Measurements from ENCODE around the gene GRIA3. TPM values are rescaled to one million over a fixed set of nuclear protein-coding genes. Genes with fewer than 3 reads are reported as not detected.

GRIA3 gene
- total and polyA plus RNA-seq, 2 donors (not counting 1 experiment from before 2014, with no cell fraction given) = 0.52 to 2.3 TPM

- Histone ChIP-seq H3K27ac (ENCODE audit: insufficient read depth, low read length) (no peak overlapping the region), H3K9ac (ENCODE audit: insufficient read depth, low read length) (no peak overlapping the region), H3K36me3 (ENCODE audit: control insufficient read depth, insufficient read depth, low read length) (no peaks in the 10 kb centered on the region), H3K4me1 (ENCODE audit: control insufficient read depth, extremely low read depth, insufficient read depth, low read length) (no peaks in the 10 kb centered on the region), H3K79me2 (ENCODE audit: control insufficient read depth, insufficient read depth, low read length) (no peaks in the 10 kb centered on the region), H3K9me3 (ENCODE audit: control insufficient read depth, insufficient read depth, low read depth, low read length) (no peaks in the 10 kb centered on the region), H4K20me1 (ENCODE audit: control insufficient read depth, extremely low read depth, insufficient read depth, low read length) (no peaks in the 10 kb centered on the region), H2AFZ (ENCODE audit: low read length) (no peak overlapping the region), H3K4me2 (ENCODE audit: extremely low read depth, insufficient read depth, low read length) (no peak overlapping the region), H3K4me3 (replicated peaks in 1 of 4; ENCODE audit: control extremely low read depth in 1 of 4, insufficient read depth in 1 of 4, low read depth in 3 of 4, low read length in 4 of 4) (no peak overlapping the region), H3K27me3 (ENCODE audit: control insufficient read depth, insufficient read depth, low read length) (no peaks in the 10 kb centered on the region)
- TF ChIP-seq CTCF (conservative IDR thresholded peaks at IDR 0.05 in 1 of 2, IDR thresholded peaks at IDR 0.05 in 1 of 2; ENCODE audit: low read depth in 1 of 2, low read length in 2 of 2) (no peak), EZH2 (IDR thresholded peaks at IDR 0.05; ENCODE audit: low read length, missing control alignments) (no peak)
- peak in 1 of 2 donors; percentile 3 for DNase-seq (ENCODE audit: low read depth in 2 of 2)
Observed at GRCh38 chrX:123476611-123477219, 292.6 kb downstream of the GRIA3 start.

- DNase-seq (ENCODE audit: low read depth in 2 of 2) = no peak
- no peaks in the 10 kb centered on the region for H3K79me2 ChIP-seq (ENCODE audit: control insufficient read depth, insufficient read depth, low read length)
- no peaks in the 10 kb centered on the region for H3K9me3 ChIP-seq (ENCODE audit: control insufficient read depth, insufficient read depth, low read depth, low read length)
- no peak overlapping the region for H3K4me2 ChIP-seq (ENCODE audit: extremely low read depth, insufficient read depth, low read length)
- H2AFZ ChIP-seq (ENCODE audit: low read length) = no peak overlapping the region
- H3K27ac ChIP-seq (ENCODE audit: insufficient read depth, low read length) = no peak overlapping the region
- no peaks in the 10 kb centered on the region for H3K36me3 ChIP-seq (ENCODE audit: control insufficient read depth, insufficient read depth, low read length)
- H4K20me1 ChIP-seq (ENCODE audit: control insufficient read depth, extremely low read depth, insufficient read depth, low read length) = no peaks in the 10 kb centered on the region
- H3K4me1 ChIP-seq (ENCODE audit: control insufficient read depth, extremely low read depth, insufficient read depth, low read length) = no peaks in the 10 kb centered on the region
- no peak overlapping the region for H3K4me3 ChIP-seq (replicated peaks in 1 of 4; ENCODE audit: control extremely low read depth in 1 of 4, insufficient read depth in 1 of 4, low read depth in 3 of 4, low read length in 4 of 4)
- H3K27me3 ChIP-seq (ENCODE audit: control insufficient read depth, insufficient read depth, low read length) = no peaks in the 10 kb centered on the region
- no peak overlapping the region for H3K9ac ChIP-seq (ENCODE audit: insufficient read depth, low read length)
- no peak for TF ChIP-seq CTCF (conservative IDR thresholded peaks at IDR 0.05 in 1 of 2, IDR thresholded peaks at IDR 0.05 in 1 of 2; ENCODE audit: low read depth in 1 of 2, low read length in 2 of 2)
- TF ChIP-seq EZH2 (IDR thresholded peaks at IDR 0.05; ENCODE audit: low read length, missing control alignments) = no peak
Observed at GRCh38 chrX:123477673-123478072, 293.6 kb downstream of the GRIA3 start.

- H3K27ac ChIP-seq (ENCODE audit: insufficient read depth, low read length) = no peak overlapping the region
Observed at GRCh38 chrX:123481913-123482851, 298.1 kb downstream of the GRIA3 start.

More at GRCh38 chrX:123481913-123482851, 298.1 kb downstream of the GRIA3 start:
- Histone ChIP-seq H3K79me2 (ENCODE audit: control insufficient read depth, insufficient read depth, low read length) (no peaks in the 10 kb centered on the region), H3K9ac (ENCODE audit: insufficient read depth, low read length) (no peak overlapping the region), H3K4me2 (ENCODE audit: extremely low read depth, insufficient read depth, low read length) (peak overlapping the region; percentile 13), H2AFZ (ENCODE audit: low read length) (no peak overlapping the region), H3K4me3 (replicated peaks in 1 of 4; ENCODE audit: control extremely low read depth in 1 of 4, insufficient read depth in 1 of 4, low read depth in 3 of 4, low read length in 4 of 4) (no peak overlapping the region), H4K20me1 (ENCODE audit: control insufficient read depth, extremely low read depth, insufficient read depth, low read length) (no peaks in the 10 kb centered on the region), H3K9me3 (ENCODE audit: control insufficient read depth, insufficient read depth, low read depth, low read length) (no peaks in the 10 kb centered on the region), H3K27me3 (ENCODE audit: control insufficient read depth, insufficient read depth, low read length) (no peaks in the 10 kb centered on the region), H3K4me1 (ENCODE audit: control insufficient read depth, extremely low read depth, insufficient read depth, low read length) (no peaks in the 10 kb centered on the region), H3K36me3 (ENCODE audit: control insufficient read depth, insufficient read depth, low read length) (no peaks in the 10 kb centered on the region)
- DNase-seq (ENCODE audit: low read depth in 2 of 2) = peak; percentile 54 to 73
- TF ChIP-seq CTCF (conservative IDR thresholded peaks at IDR 0.05 in 1 of 2, IDR thresholded peaks at IDR 0.05 in 1 of 2; ENCODE audit: low read depth in 1 of 2, low read length in 2 of 2) (no peak), EZH2 (IDR thresholded peaks at IDR 0.05; ENCODE audit: low read length, missing control alignments) (no peak)

Data from fibroblast of lung (primary cell).